ENCODE measurements around the gene MXRA8. TPM values are rescaled to one million over a fixed set of nuclear protein-coding genes. Genes with fewer than 3 reads are reported as not detected.

MXRA8 gene
- total and polyA plus RNA-seq, 7 donors, result 7.2 to 24.3 (median 10.1) TPM

DNA sequence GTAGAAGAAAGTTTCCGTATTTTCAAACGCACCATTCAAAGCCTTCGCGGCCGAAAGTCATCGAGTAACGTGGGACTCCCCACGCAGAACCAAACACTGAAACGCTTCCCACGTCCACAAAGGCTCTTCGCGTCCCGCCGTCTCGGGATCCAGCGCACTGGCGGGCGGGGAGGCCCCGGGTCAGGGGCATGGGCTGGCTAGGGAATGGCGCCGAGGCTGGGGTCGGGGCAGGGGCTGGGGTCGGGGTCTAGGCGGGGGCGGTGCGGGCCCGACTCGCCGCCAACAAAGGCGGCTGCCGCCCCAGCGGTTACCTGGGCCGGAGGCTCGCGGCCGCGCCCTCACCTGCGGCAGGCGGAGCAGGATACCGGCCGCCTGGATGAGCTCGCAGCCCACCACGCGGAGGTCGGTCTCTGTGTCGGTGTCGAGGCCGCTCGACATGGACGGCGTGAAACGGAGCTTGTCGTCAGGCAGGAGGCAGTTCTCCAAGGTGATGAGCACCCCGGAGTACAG is 40.4 kb upstream of the MXRA8 start:
- Histone ChIP-seq H3K4me3 (peak overlapping the region; percentile 97), H3K36me3 (ENCODE audit: insufficient read depth in 1 of 2, low read depth in 1 of 2) (peaks cover 5 to 76% of the 10 kb centered on the region in 2 donors), H3K9me3 (no peaks in the 10 kb centered on the region), H3K4me1 (peaks cover 46% of the 10 kb centered on the region), H3K27ac (peak overlapping the region; percentile 95), H3K27me3 (ENCODE audit: insufficient read depth in 3 of 3, low read length in 2 of 3) (no peaks in the 10 kb centered on the region)
- ATAC-seq (peak; percentile 0 to 2 (median 1)), DNase-seq (no peak)
- intact Hi-C loops (cut with DNase I), result loop anchor here in 1 of 2 donors (2.0 kb wide), 1 partner anchor 24 kb away; the partner anchor contains the start of gene AURKAIP1
- 0% methylated on average over 44 to 54 of the region's 54 CpGs for WGBS, 3 donors
- TF ChIP-seq, protein P1, sequence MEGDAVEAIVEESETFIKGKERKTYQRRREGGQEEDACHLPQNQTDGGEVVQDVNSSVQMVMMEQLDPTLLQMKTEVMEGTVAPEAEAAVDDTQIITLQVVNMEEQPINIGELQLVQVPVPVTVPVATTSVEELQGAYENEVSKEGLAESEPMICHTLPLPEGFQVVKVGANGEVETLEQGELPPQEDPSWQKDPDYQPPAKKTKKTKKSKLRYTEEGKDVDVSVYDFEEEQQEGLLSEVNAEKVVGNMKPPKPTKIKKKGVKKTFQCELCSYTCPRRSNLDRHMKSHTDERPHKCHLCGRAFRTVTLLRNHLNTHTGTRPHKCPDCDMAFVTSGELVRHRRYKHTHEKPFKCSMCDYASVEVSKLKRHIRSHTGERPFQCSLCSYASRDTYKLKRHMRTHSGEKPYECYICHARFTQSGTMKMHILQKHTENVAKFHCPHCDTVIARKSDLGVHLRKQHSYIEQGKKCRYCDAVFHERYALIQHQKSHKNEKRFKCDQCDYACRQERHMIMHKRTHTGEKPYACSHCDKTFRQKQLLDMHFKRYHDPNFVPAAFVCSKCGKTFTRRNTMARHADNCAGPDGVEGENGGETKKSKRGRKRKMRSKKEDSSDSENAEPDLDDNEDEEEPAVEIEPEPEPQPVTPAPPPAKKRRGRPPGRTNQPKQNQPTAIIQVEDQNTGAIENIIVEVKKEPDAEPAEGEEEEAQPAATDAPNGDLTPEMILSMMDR (IDR thresholded peaks at IDR 0.05), result no peak

DNA sequence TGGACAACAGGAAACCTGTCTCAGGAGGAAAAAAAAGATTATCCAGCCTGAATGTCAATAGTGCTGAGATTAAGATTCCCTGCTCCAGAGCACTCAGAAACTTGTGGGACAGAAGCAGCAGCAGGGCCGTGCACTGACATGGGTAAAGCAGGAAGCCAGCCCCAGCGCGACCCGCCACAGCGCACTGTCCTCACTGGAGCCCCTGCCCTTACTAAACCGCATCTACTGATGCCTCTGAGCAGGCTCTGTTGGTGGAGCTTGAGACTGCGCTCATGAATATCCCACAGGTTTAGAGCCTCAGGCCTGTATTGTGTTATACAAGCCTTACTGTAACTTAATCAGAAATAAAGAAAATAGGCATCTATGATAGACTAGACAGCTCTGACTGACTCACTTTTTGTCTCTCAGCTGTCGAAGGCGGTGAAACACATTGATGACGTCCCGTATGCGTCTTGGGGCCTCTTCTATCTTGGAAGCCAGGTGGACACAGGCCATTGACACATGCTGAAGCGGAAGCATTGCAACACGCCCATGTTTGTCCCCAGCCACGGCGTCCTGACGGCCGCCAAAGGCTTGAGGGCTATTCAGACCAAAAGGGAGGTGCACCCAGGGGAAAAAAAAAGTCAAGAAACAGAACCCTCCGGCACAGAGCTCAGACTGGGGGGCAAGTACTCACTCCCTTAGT is 39.6 kb upstream of the MXRA8 start:
- Histone ChIP-seq H3K9me3 (no peaks in the 10 kb centered on the region), H3K4me3 (peak overlapping the region; percentile 97), H3K27me3 (ENCODE audit: insufficient read depth in 3 of 3, low read length in 2 of 3) (no peaks in the 10 kb centered on the region), H3K36me3 (ENCODE audit: insufficient read depth in 1 of 2, low read depth in 1 of 2) (peaks cover 5 to 76% of the 10 kb centered on the region in 2 donors), H3K4me1 (peaks cover 52% of the 10 kb centered on the region), H3K27ac (peak overlapping the region; percentile 95)
- DNase-seq (peak; percentile 60 to 78), ATAC-seq (peak in 3 of 4 donors; percentile 5 to 15 (median 8))
- 41 to 48% (median 43%) methylated on average over 19 of the region's 19 CpGs for WGBS, 3 donors
- TF ChIP-seq, protein P1 (IDR thresholded peaks at IDR 0.05), result no peak
- intact Hi-C loops (cut with DNase I), result loop anchor here in 1 of 2 donors (2.0 kb wide), 1 partner anchor 23 kb away; the partner anchor contains the start of gene AURKAIP1

DNA sequence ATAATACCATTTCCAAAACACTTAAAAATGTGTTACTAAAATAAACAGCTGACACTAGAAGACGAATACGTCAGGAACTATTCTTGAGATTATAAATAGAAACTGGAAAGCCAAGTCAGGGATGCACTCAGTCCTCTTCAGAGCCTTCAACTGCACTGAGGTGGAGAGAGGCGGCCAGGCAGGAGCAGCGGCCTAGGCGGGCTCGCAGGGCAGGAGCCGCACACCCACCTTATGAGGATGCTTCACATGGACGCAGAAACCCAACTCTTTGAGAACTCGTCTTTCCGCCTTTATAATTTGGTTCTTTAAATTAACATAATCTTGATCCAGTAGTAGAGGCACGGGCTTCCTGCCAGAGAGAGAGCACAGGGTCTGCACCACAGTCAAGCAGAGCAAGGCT is 36.8 kb upstream of the MXRA8 start:
- Histone ChIP-seq H3K9me3 (no peaks in the 10 kb centered on the region), H3K27me3 (ENCODE audit: insufficient read depth in 3 of 3, low read length in 2 of 3) (no peaks in the 10 kb centered on the region), H3K4me1 (peaks cover 40% of the 10 kb centered on the region), H3K36me3 (ENCODE audit: insufficient read depth in 1 of 2, low read depth in 1 of 2) (peaks cover 3 to 78% of the 10 kb centered on the region in 2 donors), H3K27ac (peak overlapping the region; percentile 68), H3K4me3 (no peak overlapping the region)
- intact Hi-C loops (cut with DNase I), result no loop called here
- WGBS, 3 donors, result 69 to 79% (median 70%) methylated on average over 11 of the region's 11 CpGs
- DNase-seq, result peak in 1 of 2 donors; percentile 53
- TF ChIP-seq, protein P1 (IDR thresholded peaks at IDR 0.05), result no peak
- ATAC-seq, result peak in 1 of 4 donors; percentile 21

DNA sequence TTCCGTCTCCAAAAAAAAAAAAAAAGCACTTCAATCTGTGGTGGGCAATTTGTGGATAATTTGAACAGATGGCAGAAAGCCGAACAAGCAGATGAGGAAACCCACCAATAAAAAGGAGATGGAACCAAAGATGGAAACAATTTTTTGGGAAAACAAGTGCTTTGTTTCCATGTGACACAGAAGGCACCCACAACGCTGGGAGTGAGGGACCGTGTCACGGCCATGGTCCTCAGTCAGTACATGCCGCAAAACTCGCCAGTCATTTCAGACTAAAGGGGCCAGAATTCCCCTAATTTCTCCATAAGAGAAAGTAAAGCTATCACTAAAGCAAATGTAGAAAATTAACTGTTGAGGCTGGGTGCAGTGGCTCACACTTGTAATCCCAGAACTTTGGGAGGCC is 35.8 kb upstream of the MXRA8 start:
- peak overlapping the region; percentile 68 for H3K27ac ChIP-seq
- no peaks in the 10 kb centered on the region for H3K27me3 ChIP-seq (ENCODE audit: insufficient read depth in 3 of 3, low read length in 2 of 3)
- 94 to 97% (median 95%) methylated on average over 7 of the region's 7 CpGs for WGBS, 3 donors
- TF ChIP-seq, protein P1 (IDR thresholded peaks at IDR 0.05), result no peak
- no peak for DNase-seq
- intact Hi-C loops (cut with DNase I), result no loop called here
- H3K9me3 ChIP-seq, result no peaks in the 10 kb centered on the region
- peaks cover 8 to 89% of the 10 kb centered on the region in 2 donors for H3K36me3 ChIP-seq (ENCODE audit: insufficient read depth in 1 of 2, low read depth in 1 of 2)
- H3K4me1 ChIP-seq, result peaks cover 38% of the 10 kb centered on the region
- H3K4me3 ChIP-seq, result no peak overlapping the region
- ATAC-seq, result no peak

All from psoas muscle (tissue), 8 donors.